HepG2 (cell line): ENCODE measurements around the gene GCH1. TPM values are rescaled to one million over a fixed set of nuclear protein-coding genes. Genes with fewer than 3 reads are reported as not detected.

Source experiments
- microRNA-seq: library from miRNA; unstranded; fragments of <30 nt; microRNA quantifications from one replicate; pipeline ENCODE4, GENCODE V29; 2020
- polyA plus RNA-seq, 8 experiments: library from polyadenylated mRNA; depleted of rRNA in 3 of 8; stranded (reverse) in 7 of 8; unstranded in 1 of 8; fragments of >200 nt; fragmentation: Illumina TruSeq in 4 of 8; extraction: Trizol in 4 of 8; gene quantifications; 2 replicates each; pipeline versions ENCODE4 v1.2.1 to v1.2.3, GENCODE V29; 2011 to 2016; ENCODE audit warnings: low read depth in 4 of 8, missing spikeins in 1 of 8, mixed read lengths in 1 of 8; ENCODE audit not compliant: insufficient read depth in 1 of 8
- small RNA-seq, 3 experiments: library from RNA; depleted of rRNA; stranded (forward); fragments of <200 nt; gene quantifications; one replicate each; pipeline ENCODE3, GENCODE V24; 2012; ENCODE audit warnings: low read depth in 2 of 3, low replicate concordance in 1 of 3; ENCODE audit not compliant: insufficient read length in 3 of 3, insufficient read depth in 2 of 3
- total RNA-seq, 5 experiments: library from RNA; depleted of rRNA; stranded (reverse); fragments of >200 nt; fragmentation: Illumina TruSeq; extraction: Trizol; gene quantifications; 2 replicates each; pipeline ENCODE4 v1.2.3, GENCODE V29; 2016; ENCODE audit warnings: low read depth in 1 of 5

The GCH1 gene
- total and polyA plus RNA-seq, 2 of the 13 experiments (the other 11 are each of a cell fraction or from before 2014, with no cell fraction given) = 15.0 to 25.2 TPM

Small RNA genes lying within 50 kb of the gene (microRNA-seq; reads per million reads assigned to microRNA genes)
- not detected for gene MIR4308

Small RNA genes lying within 50 kb of the gene (small RNA-seq; reads per million reads assigned to genes)
- gene MIR4308 (0 reads per million in 3 experiments), gene RNU6ATAC9P (0 reads per million in 3 experiments)

Other genes starting within 250 kb of the GCH1 start
- 27.5 and 44.4 TPM in 2 replicates for gene WDHD1, start 124.3 kb upstream of the GCH1 start, total RNA-seq (2016; rRNA removed; fragmentation: Illumina TruSeq; extraction: Trizol)
- 3.5 and 5.5 TPM in 2 replicates for gene WDHD1, start 124.3 kb upstream of the GCH1 start, polyA plus RNA-seq (2011; rRNA removed)
- 10.0 and 17.3 TPM in 2 replicates for gene SOCS4, start 124.4 kb upstream of the GCH1 start, total RNA-seq (2016; rRNA removed; fragmentation: Illumina TruSeq; extraction: Trizol)
- gene SOCS4, start 124.4 kb upstream of the GCH1 start, polyA plus RNA-seq (2011; rRNA removed) = 3.7 and 4.0 TPM in 2 replicates
- 27.8 and 34.7 TPM in 2 replicates for gene MAPK1IP1L, start 148.8 kb upstream of the GCH1 start, total RNA-seq (2016; rRNA removed; fragmentation: Illumina TruSeq; extraction: Trizol)
- gene MAPK1IP1L, start 148.8 kb upstream of the GCH1 start, polyA plus RNA-seq (2011; rRNA removed) = 68.4 and 75.0 TPM in 2 replicates
- 5.0 and 6.3 TPM in 2 replicates for gene LGALS3, start 226.4 kb upstream of the GCH1 start, total RNA-seq (2016; rRNA removed; fragmentation: Illumina TruSeq; extraction: Trizol)
- 92.2 and 97.4 TPM in 2 replicates for gene LGALS3, start 226.4 kb upstream of the GCH1 start, polyA plus RNA-seq (2011; rRNA removed)